Measurements from ENCODE around the gene PBX3. TPM values are rescaled to one million over a fixed set of nuclear protein-coding genes. Genes with fewer than 3 reads are reported as not detected.

PBX3 gene
- total RNA-seq, 3 donors from 2014 or later, result 13.0 to 24.4 (median 16.7) TPM

Other genes with a start within 250 kb of the PBX3 start
- gene MAPKAP1, start 40.2 kb upstream of the PBX3 start, total RNA-seq, result 100 to 1,000 TPM in 2 of 3 donors, 10 to 100 TPM in 1; 89.8 to 108 (median 107) TPM